ENCODE data around the gene SIDT1.

SIDT1 gene

DNA sequence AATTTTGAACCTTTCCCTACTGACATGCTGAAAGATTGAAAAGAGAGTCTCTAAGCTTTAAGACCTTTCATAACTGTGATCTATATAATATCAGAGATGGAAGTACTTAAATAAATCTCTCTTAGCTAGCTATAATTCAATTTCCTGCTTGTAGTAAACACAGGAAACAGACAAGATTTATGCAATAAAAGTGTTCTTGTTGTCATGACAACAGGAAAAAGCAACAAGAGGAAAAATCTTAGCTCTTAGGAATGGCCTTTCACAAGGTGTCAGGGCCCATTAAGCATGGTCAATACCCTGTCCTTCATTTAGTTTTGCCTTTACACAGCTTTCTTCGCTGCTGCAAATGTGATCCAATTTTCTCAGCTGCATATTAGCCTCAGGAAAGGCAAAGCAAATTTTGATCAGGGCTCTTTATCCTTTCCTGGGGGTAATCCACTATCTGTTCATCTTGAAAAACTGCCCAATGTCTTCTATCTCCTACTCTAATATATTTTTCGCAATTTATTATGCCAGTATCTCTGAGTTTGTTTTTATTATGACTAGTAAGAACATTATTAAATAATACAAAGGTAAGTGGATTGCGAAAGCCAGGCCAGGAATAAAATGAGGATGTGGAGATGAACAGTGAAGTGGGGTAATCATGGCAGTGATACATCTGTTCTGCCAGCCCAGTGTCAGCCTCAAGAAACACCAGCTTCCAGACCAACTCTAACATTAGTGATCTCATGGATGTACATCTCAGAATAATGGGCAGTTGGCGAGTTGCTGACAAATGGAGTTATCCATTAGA is 28.7 kb downstream of the SIDT1 start:
- Histone ChIP-seq H3K4me3 (IDR thresholded peaks at IDR 0.05; ENCODE audit: insufficient read depth, low read depth, low read length) (no peak overlapping the region), H3K4me1 (ENCODE audit: low read depth, poor library complexity, severe bottlenecking) (no peaks in the 10 kb centered on the region), H2AFZ (ENCODE audit: low read depth) (no peak overlapping the region), H3K9ac (no peak overlapping the region), H3K4me2 (no peak overlapping the region), H4K20me1 (ENCODE audit: insufficient read depth) (no peaks in the 10 kb centered on the region; the same call in 1 of the 2 replicates), H3K27me3 (ENCODE audit: insufficient read depth, low read depth) (no peaks in the 10 kb centered on the region), H3K79me2 (ENCODE audit: insufficient read depth, low read depth) (no peaks in the 10 kb centered on the region), H3K27ac (no peak overlapping the region), H3K36me3 (ENCODE audit: insufficient read depth) (no peaks in the 10 kb centered on the region)
- TF ChIP-seq, protein P1, sequence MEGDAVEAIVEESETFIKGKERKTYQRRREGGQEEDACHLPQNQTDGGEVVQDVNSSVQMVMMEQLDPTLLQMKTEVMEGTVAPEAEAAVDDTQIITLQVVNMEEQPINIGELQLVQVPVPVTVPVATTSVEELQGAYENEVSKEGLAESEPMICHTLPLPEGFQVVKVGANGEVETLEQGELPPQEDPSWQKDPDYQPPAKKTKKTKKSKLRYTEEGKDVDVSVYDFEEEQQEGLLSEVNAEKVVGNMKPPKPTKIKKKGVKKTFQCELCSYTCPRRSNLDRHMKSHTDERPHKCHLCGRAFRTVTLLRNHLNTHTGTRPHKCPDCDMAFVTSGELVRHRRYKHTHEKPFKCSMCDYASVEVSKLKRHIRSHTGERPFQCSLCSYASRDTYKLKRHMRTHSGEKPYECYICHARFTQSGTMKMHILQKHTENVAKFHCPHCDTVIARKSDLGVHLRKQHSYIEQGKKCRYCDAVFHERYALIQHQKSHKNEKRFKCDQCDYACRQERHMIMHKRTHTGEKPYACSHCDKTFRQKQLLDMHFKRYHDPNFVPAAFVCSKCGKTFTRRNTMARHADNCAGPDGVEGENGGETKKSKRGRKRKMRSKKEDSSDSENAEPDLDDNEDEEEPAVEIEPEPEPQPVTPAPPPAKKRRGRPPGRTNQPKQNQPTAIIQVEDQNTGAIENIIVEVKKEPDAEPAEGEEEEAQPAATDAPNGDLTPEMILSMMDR (conservative IDR thresholded peaks at IDR 0.05; ENCODE audit: low read depth, low read length): no peak

DNA sequence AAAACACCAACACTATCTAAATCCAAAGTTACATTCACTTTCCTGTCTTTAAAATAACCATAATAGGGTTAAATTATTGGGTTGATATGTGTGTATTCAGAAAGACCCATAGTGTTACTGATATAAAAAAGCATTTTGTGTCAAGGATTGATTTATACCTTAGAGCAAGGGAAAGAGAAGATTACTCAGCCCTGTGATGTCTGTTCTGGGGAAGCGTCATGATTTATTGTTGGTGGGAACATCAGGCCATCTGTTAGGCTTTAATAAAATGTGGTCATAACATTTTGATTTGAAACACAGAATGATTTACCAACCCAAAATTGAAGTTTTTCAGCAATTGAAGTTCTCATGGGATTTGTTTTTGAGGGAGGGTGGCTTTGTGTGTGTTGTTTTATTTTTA is 33.2 kb downstream of the SIDT1 start:
- Histone ChIP-seq H3K79me2 (ENCODE audit: insufficient read depth, low read depth) (no peaks in the 10 kb centered on the region), H3K4me3 (IDR thresholded peaks at IDR 0.05; ENCODE audit: insufficient read depth, low read depth, low read length) (no peak overlapping the region), H3K36me3 (ENCODE audit: insufficient read depth) (no peaks in the 10 kb centered on the region), H3K27me3 (ENCODE audit: insufficient read depth, low read depth) (no peaks in the 10 kb centered on the region), H3K27ac (no peak overlapping the region), H3K4me1 (ENCODE audit: low read depth, poor library complexity, severe bottlenecking) (no peaks in the 10 kb centered on the region), H4K20me1 (ENCODE audit: insufficient read depth) (no peaks in the 10 kb centered on the region; the same call in 1 of the 2 replicates), H3K9ac (no peak overlapping the region), H2AFZ (ENCODE audit: low read depth) (no peak overlapping the region), H3K4me2 (no peak overlapping the region)
- TF ChIP-seq, protein P1 (conservative IDR thresholded peaks at IDR 0.05; ENCODE audit: low read depth, low read length): no peak

DNA sequence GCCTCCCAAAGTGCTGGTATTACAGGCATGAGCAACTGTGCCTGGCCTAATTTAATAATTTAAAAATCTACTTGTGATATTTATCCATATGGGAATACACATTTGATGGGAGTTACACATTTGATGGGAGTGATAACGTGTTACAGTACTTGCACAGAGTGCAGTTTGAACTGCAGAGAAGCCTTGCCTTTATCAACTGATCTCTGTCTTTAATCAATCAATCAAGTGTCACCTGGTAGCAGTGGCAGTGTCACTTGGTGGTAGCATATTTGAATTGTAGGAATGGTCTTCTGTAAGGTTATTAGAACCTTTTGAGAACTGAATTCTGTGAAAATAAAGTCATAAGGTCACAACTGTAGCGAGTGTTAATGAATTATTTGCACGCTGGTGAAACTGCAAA is 37.8 kb downstream of the SIDT1 start:
- Histone ChIP-seq H3K79me2 (ENCODE audit: insufficient read depth, low read depth) (no peaks in the 10 kb centered on the region), H4K20me1 (ENCODE audit: insufficient read depth) (no peaks in the 10 kb centered on the region), H3K27ac (no peak overlapping the region), H3K4me1 (ENCODE audit: low read depth, poor library complexity, severe bottlenecking) (no peaks in the 10 kb centered on the region), H3K4me2 (no peak overlapping the region), H3K9ac (no peak overlapping the region), H2AFZ (ENCODE audit: low read depth) (no peak overlapping the region), H3K36me3 (ENCODE audit: insufficient read depth) (no peaks in the 10 kb centered on the region), H3K27me3 (ENCODE audit: insufficient read depth, low read depth) (no peaks in the 10 kb centered on the region), H3K4me3 (IDR thresholded peaks at IDR 0.05; ENCODE audit: insufficient read depth, low read depth, low read length) (no peak overlapping the region)
- TF ChIP-seq, protein P1 (conservative IDR thresholded peaks at IDR 0.05; ENCODE audit: low read depth, low read length): no peak

DNA sequence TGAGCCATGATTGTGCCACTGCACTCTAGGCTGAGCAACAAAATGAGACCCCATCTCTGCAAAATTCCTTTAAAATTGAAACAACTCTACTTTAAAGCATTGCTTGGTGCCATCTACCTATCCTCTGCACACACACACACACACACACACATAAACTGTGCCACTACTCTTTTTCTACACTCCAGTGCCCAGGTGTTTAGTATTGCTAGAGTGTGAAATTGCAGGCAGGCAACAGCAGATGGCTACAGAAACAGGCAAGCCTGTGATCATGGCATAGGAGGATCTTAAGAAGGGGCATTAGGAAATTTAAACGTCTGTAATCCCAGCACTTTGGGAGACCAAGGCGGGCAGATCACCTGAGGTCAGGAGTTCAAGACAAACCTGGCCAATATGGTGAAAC is 39.0 kb downstream of the SIDT1 start:
- no peak overlapping the region for H3K4me3 ChIP-seq (IDR thresholded peaks at IDR 0.05; ENCODE audit: insufficient read depth, low read depth, low read length)
- TF ChIP-seq, protein P1 (conservative IDR thresholded peaks at IDR 0.05; ENCODE audit: low read depth, low read length): no peak
- H3K4me1 ChIP-seq (ENCODE audit: low read depth, poor library complexity, severe bottlenecking): no peaks in the 10 kb centered on the region
- H3K4me2 ChIP-seq: no peak overlapping the region
- H3K27me3 ChIP-seq (ENCODE audit: insufficient read depth, low read depth): no peaks in the 10 kb centered on the region
- H4K20me1 ChIP-seq (ENCODE audit: insufficient read depth): no peaks in the 10 kb centered on the region
- no peak overlapping the region for H2AFZ ChIP-seq (ENCODE audit: low read depth)
- H3K79me2 ChIP-seq (ENCODE audit: insufficient read depth, low read depth): no peaks in the 10 kb centered on the region
- H3K27ac ChIP-seq: no peak overlapping the region
- H3K36me3 ChIP-seq (ENCODE audit: insufficient read depth): no peaks in the 10 kb centered on the region
- no peak overlapping the region for H3K9ac ChIP-seq
